K562 (cell line): Measurements from ENCODE around the gene TCF12. TPM values are rescaled to one million over a fixed set of nuclear protein-coding genes. Genes with fewer than 3 reads are reported as not detected.

Experiments
- ATAC-seq: fragments of 200-7000 bp; cut with Tn5 transposase; 3 replicates; pipeline ENCODE4 v1.9.1; 2020; ENCODE audit warnings: moderate library complexity
- BruUV-seq: library from RNA; stranded (reverse); fragments of 400-500 nt; replicated peaks from 2 replicates; lab custom pipeline; 2021; lab: Mats Ljungman, UMichigan
- CTCF ChIA-PET: fragments of 300-600 bp; formaldehyde crosslinking; extraction: SDS; loops from one replicate; lab custom pipeline; 2021; ENCODE audit warnings: low intra/inter-chr PET ratio; lab: Yijun Ruan, JAX
- POLR2A ChIA-PET: fragments of 300-600, 350-650 bp; sonication (Branson Sonifier 250); formaldehyde crosslinking; extraction: SDS; loops from one replicate; lab custom pipeline; 2021; ENCODE audit warnings: antibody characterized with exemption, inconsistent platforms; lab: Yijun Ruan, JAX
- DNase-seq, 4 experiments: peaks; one replicate each; pipeline versions ENCODE4 v3.0.0 to v3.0.0-alpha.2; 2011 to 2018; ENCODE audit warnings: low spot score in 3 of 4, mixed read lengths in 3 of 4; ENCODE audit errors: extremely low read depth in 1 of 4
- FAIRE-seq: peaks from 2 replicates; lab custom pipeline; 2011; peaks lifted over from hg19 to GRCh38; lab: Jason Lieb, UNC
- H2AFZ ChIP-seq: 2 replicates; pipeline ENCODE4 v1.6.0; 2011; ENCODE audit warnings: low read depth, low read length, control low read depth, inconsistent platforms
- H3K27ac ChIP-seq: fragments of 200-600 bp; 3 replicates; pipeline ENCODE4 v1.8.0; 2011; ENCODE audit warnings: low read depth, mild to moderate bottlenecking, control low read depth, inconsistent platforms, low read length, moderate library complexity, mixed read lengths; ENCODE audit errors: extremely low read depth
- H3K27me3 ChIP-seq, 2 experiments: fragments of 300-600 bp in 1 of 2; 2 replicates in 1 of 2; 3 replicates in 1 of 2; pipeline versions ENCODE4 v1.6.0 to v1.8.0; 2011; ENCODE audit warnings: inconsistent platforms in 2 of 2, low read length in 2 of 2, mild to moderate bottlenecking in 1 of 2, mixed read lengths in 1 of 2, moderate library complexity in 1 of 2; ENCODE audit not compliant: control insufficient read depth in 2 of 2, insufficient read depth in 2 of 2
- H3K36me3 ChIP-seq: fragments of 300-600 bp; 3 replicates; pipeline ENCODE4 v1.8.0; 2011; ENCODE audit warnings: mild to moderate bottlenecking, low read length, inconsistent platforms; ENCODE audit not compliant: control insufficient read depth, insufficient read depth
- H3K4me1 ChIP-seq, 2 experiments: fragments of 200-600 bp in 1 of 2; replicated peaks in 1 of 2; 2 replicates in 1 of 2; 3 replicates in 1 of 2; pipeline versions ENCODE4 v1.5.1 to v1.8.0; 2011; ENCODE audit warnings: inconsistent platforms in 2 of 2, low read length in 2 of 2, mild to moderate bottlenecking in 1 of 2, mixed read lengths in 1 of 2, moderate library complexity in 1 of 2; ENCODE audit not compliant: control insufficient read depth in 2 of 2, insufficient read depth in 2 of 2
- H3K4me2 ChIP-seq: 2 replicates; pipeline ENCODE4 v1.6.1; 2011; ENCODE audit warnings: low read length, control low read depth, inconsistent platforms, mixed read lengths; ENCODE audit not compliant: insufficient read depth
- H3K4me3 ChIP-seq: fragments of 200-600 bp; sonication (generic), shearing (Covaris generic); 2 replicates; pipeline ENCODE4 v1.5.1; 2016; ENCODE audit warnings: control low read depth, inconsistent platforms
- H3K79me2 ChIP-seq: fragments of 200-600 bp; 3 replicates; pipeline ENCODE4 v1.8.0; 2011; ENCODE audit warnings: low read length, inconsistent platforms; ENCODE audit not compliant: control insufficient read depth, insufficient read depth
- H3K9ac ChIP-seq, 2 experiments: 2 replicates each; pipeline versions ENCODE4 v1.6.0 to v1.6.1; 2011; ENCODE audit warnings: low read depth in 2 of 2, low read length in 2 of 2, control low read depth in 1 of 2, inconsistent platforms in 1 of 2, mild to moderate bottlenecking in 1 of 2, mixed read lengths in 1 of 2; ENCODE audit not compliant: insufficient read depth in 1 of 2
- H3K9me1 ChIP-seq: one replicate; pipeline ENCODE4 v1.6.0; 2011; ENCODE audit warnings: inconsistent platforms, mild to moderate bottlenecking, low read length, moderate library complexity; ENCODE audit not compliant: control insufficient read depth, insufficient read depth
- H3K9me3 ChIP-seq: replicated peaks from 2 replicates; pipeline ENCODE4 v1.5.1; 2011; ENCODE audit warnings: low read depth, low read length, inconsistent platforms; ENCODE audit not compliant: control insufficient read depth, insufficient read depth
- H4K20me1 ChIP-seq: replicated peaks from 2 replicates; pipeline ENCODE4 v1.6.1; 2011; ENCODE audit warnings: low read length, inconsistent platforms, mixed read lengths; ENCODE audit not compliant: control insufficient read depth, insufficient read depth
- ADNP ChIP-seq: fragments of 200-800 bp; sonication (Bioruptor generic); IDR thresholded peaks from 2 replicates; pipeline ENCODE4 v1.6.1; 2016; ENCODE audit warnings: missing genetic modification characterization, missing compliant biosample characterization
- CBX1 ChIP-seq: sonication (generic); IDR thresholded peaks from 2 replicates; pipeline ENCODE4 v1.6.1; 2016; ENCODE audit warnings: antibody characterized with exemption, low read depth, mild to moderate bottlenecking
- CHD1 ChIP-seq: fragments of 200-600 bp; sonication (generic); IDR thresholded peaks from one replicate; pipeline ENCODE4 v1.6.1; 2012; ENCODE audit warnings: mild to moderate bottlenecking, moderate library complexity, low read length, inconsistent platforms
- HOXB6 ChIP-seq: fragments of 250-450 bp; sonication (Bioruptor Pico); IDR thresholded peaks from 2 replicates; pipeline ENCODE4 v1.5.1; 2022; ENCODE audit warnings: mild to moderate bottlenecking, borderline replicate concordance
- OTX1 ChIP-seq: fragments of 450-650 bp; formaldehyde crosslinking; IDR thresholded peaks from 2 replicates; pipeline ENCODE4 v1.4.0; 2022; ENCODE audit warnings: mild to moderate bottlenecking
- POLR3A ChIP-seq: IDR thresholded peaks from 2 replicates; pipeline ENCODE4 v1.6.1; 2011; ENCODE audit warnings: borderline replicate concordance, mild to moderate bottlenecking, moderate library complexity; ENCODE audit not compliant: insufficient read length, insufficient read depth; ENCODE audit errors: extremely low read depth
- TCFL5 ChIP-seq: fragments of 250-450 bp; sonication (Bioruptor Pico); conservative IDR thresholded peaks from 2 replicates; pipeline ENCODE4 v1.6.1; 2021; ENCODE audit warnings: mild to moderate bottlenecking, moderate library complexity, matching md5 sums
- TRIM28 ChIP-seq: fragments of 450-650 bp; IDR thresholded peaks from 2 replicates; pipeline ENCODE4 v1.6.1; 2017
- ZBTB1 ChIP-seq: sonication (generic); formaldehyde crosslinking; IDR thresholded peaks from 2 replicates; pipeline ENCODE4 v1.8.1; 2023; ENCODE audit warnings: missing genetic modification reagents, low read depth, mild to moderate bottlenecking, borderline replicate concordance
- ZNF232 ChIP-seq: sonication (generic); formaldehyde crosslinking; IDR thresholded peaks from 2 replicates; pipeline ENCODE4 v1.8.0; 2022; ENCODE audit warnings: mild to moderate bottlenecking, missing genetic modification reagents
- ZNF551 ChIP-seq: fragments of 250-450 bp; sonication (Bioruptor Pico); IDR thresholded peaks from 2 replicates; pipeline ENCODE4 v1.5.0; 2021; ENCODE audit warnings: mild to moderate bottlenecking, moderate library complexity
- ZNF589 ChIP-seq: fragments of 200-800 bp; sonication (Bioruptor generic); IDR thresholded peaks from 2 replicates; pipeline ENCODE4 v1.6.1; 2016; ENCODE audit warnings: low read depth, missing genetic modification characterization, missing compliant biosample characterization
- ZNF699 ChIP-seq: fragments of 250-450 bp; sonication (Bioruptor Pico); IDR thresholded peaks from 2 replicates; pipeline ENCODE4 v1.8.0; 2021; ENCODE audit warnings: mild to moderate bottlenecking, moderate library complexity; ENCODE audit not compliant: insufficient replicate concordance
- ZNF830 ChIP-seq: fragments of 250-450 bp; sonication (Bioruptor Pico); IDR thresholded peaks from 2 replicates; pipeline ENCODE4 v1.5.0; 2021; ENCODE audit warnings: mild to moderate bottlenecking
- WGBS: fragments of 100-300 bp; shearing (Covaris generic); methylation state at CpG from one replicate; pipeline ENCODE4 v1.1.6; 2016; ENCODE audit warnings: low coverage, mixed read lengths; ENCODE audit not compliant: insufficient coverage; ENCODE audit errors: missing lambda C conversion rate; 5-methylcytosine and 5-hydroxymethylcytosine counted together
- in situ Hi-C: fragments of 300-500 bp; cut with MboI; formaldehyde crosslinking; loops from 4 replicates; pipeline ENCODE4 v1.15.0; 2018; ENCODE audit warnings: inconsistent platforms, mixed read lengths
- intact Hi-C: fragments of 100-400 bp; cut with micrococcal nuclease; formaldehyde crosslinking; loops from 2 replicates; pipeline ENCODE4 v1.14.2; 2022
- polyA plus RNA-seq, 8 experiments: library from polyadenylated mRNA; depleted of rRNA in 4 of 8; stranded (reverse) in 5 of 8; unstranded in 3 of 8; fragments of >200 nt; fragmentation: Nextera tagmentation in 2 of 8; fragmentation: Illumina TruSeq in 1 of 8; extraction: Ambion mirVana in 2 of 8; extraction: Trizol in 1 of 8; gene quantifications; 2 replicates each; pipeline versions ENCODE4 v1.2.1 to v1.2.3, GENCODE V29; 2011 to 2014; ENCODE audit warnings: inconsistent platforms in 1 of 8, missing spikeins in 1 of 8
- total RNA-seq, 7 experiments: library from RNA; depleted of rRNA in 6 of 7; stranded (reverse); fragments of >200 nt in 6 of 7; fragmentation: Illumina TruSeq in 2 of 7; extraction: Trizol in 2 of 7; gene quantifications; 2 replicates each; pipeline versions ENCODE4 v1.2.1 to v1.2.3, GENCODE V29; 2011 to 2021; ENCODE audit warnings: low replicate concordance in 1 of 7
- TF ChIP-seq, protein P1 (sequence below), 2 experiments: fragments of 450-650 bp; IDR thresholded peaks; 2 replicates each; pipeline ENCODE4 v1.6.1; 2016
- TF ChIP-seq, protein P2 (sequence below): IDR thresholded peaks from 3 replicates; pipeline ENCODE4 v1.6.1; 2011; ENCODE audit warnings: borderline replicate concordance, mild to moderate bottlenecking, moderate library complexity; ENCODE audit not compliant: insufficient read length; ENCODE audit errors: extremely low read depth

TCF12 gene
- total and polyA plus RNA-seq, 9 of the 15 experiments (the other 6 are each of a cell fraction or from before 2014, with no cell fraction given), result 10.5 to 132 (median 52.9) TPM

DNA sequence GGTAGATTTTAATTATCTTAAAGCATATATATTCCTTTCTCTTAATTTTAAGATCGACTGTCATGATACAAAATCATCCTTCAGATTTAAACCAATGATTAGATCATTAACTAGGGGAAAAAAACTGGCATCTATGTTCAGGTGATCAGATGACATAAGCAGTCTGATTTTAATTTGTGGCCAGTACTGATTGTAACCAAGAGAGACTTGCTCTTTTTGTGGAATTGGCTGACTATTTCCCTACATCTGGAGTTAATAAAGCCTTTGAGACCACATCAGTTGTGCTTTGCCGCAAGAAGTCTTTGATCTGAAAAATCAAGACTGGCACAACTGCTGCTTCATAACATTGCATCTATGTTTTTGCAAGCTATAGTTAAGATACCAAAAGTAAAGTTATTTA, 309.5 kb downstream of the TCF12 start:
- DNase-seq (no peak), ATAC-seq (no peak)
- Histone ChIP-seq H3K27me3 (no peaks in the 10 kb centered on the region), H3K9me3 (no peaks in the 10 kb centered on the region), H3K9ac (no peak overlapping the region), H4K20me1 (no peaks in the 10 kb centered on the region), H3K27ac (no peak overlapping the region), H3K4me1 (peaks cover 0 to 8% of the 10 kb centered on the region in 2 experiments; a peak in 2 of 5 replicates)
- intact Hi-C loops, result no loop called here
- POLR2A ChIA-PET, result no interaction called here
- WGBS, result 74% methylated on average over 2 of the region's 2 CpGs
- TF ChIP-seq OTX1 (CRISPR knock-in tag) (no peak), ZNF589 (CRISPR knock-in tag) (no peak), CBX1 (no peak), TCFL5 (CRISPR knock-in tag) (no peak), ZNF551 (CRISPR knock-in tag) (no peak), ZBTB1 (CRISPR knock-in tag) (no peak), POLR3A (no peak), ZNF232 (CRISPR knock-in tag) (no peak), CHD1 (no peak), ZNF830 (CRISPR knock-in tag) (no peak), TRIM28 (no peak), ADNP (no peak), ZNF699 (no peak), HOXB6 (CRISPR knock-in tag) (no peak)
- TF ChIP-seq, protein P1, sequence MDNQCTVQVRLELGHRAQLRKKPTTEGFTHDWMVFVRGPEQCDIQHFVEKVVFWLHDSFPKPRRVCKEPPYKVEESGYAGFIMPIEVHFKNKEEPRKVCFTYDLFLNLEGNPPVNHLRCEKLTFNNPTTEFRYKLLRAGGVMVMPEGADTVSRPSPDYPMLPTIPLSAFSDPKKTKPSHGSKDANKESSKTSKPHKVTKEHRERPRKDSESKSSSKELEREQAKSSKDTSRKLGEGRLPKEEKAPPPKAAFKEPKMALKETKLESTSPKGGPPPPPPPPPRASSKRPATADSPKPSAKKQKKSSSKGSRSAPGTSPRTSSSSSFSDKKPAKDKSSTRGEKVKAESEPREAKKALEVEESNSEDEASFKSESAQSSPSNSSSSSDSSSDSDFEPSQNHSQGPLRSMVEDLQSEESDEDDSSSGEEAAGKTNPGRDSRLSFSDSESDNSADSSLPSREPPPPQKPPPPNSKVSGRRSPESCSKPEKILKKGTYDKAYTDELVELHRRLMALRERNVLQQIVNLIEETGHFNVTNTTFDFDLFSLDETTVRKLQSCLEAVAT (IDR thresholded peaks at IDR 0.05), result no peak
- TF ChIP-seq, protein P2, sequence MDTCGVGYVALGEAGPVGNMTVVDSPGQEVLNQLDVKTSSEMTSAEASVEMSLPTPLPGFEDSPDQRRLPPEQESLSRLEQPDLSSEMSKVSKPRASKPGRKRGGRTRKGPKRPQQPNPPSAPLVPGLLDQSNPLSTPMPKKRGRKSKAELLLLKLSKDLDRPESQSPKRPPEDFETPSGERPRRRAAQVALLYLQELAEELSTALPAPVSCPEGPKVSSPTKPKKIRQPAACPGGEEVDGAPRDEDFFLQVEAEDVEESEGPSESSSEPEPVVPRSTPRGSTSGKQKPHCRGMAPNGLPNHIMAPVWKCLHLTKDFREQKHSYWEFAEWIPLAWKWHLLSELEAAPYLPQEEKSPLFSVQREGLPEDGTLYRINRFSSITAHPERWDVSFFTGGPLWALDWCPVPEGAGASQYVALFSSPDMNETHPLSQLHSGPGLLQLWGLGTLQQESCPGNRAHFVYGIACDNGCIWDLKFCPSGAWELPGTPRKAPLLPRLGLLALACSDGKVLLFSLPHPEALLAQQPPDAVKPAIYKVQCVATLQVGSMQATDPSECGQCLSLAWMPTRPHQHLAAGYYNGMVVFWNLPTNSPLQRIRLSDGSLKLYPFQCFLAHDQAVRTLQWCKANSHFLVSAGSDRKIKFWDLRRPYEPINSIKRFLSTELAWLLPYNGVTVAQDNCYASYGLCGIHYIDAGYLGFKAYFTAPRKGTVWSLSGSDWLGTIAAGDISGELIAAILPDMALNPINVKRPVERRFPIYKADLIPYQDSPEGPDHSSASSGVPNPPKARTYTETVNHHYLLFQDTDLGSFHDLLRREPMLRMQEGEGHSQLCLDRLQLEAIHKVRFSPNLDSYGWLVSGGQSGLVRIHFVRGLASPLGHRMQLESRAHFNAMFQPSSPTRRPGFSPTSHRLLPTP, result no peak
- TF ChIP-seq, all 486 proteins: peak for 0
- H2AFZ ChIP-seq, result no peak overlapping the region
- CTCF ChIA-PET, result interaction anchor here (0.6 kb wide), 1 partner anchor 99 kb away, joined by 4 read pairs; no protein-coding TSS in a partner anchor
- no peak for FAIRE-seq
- H3K4me3 ChIP-seq, result no peak overlapping the region
- H3K36me3 ChIP-seq, result peaks cover 7% of the 10 kb centered on the region
- H3K4me2 ChIP-seq, result no peak overlapping the region
- no TSS peak for BruUV-seq
- in situ Hi-C loops, result no loop called here
- H3K9me1 ChIP-seq, result no peaks in the 10 kb centered on the region
- peaks cover 9% of the 10 kb centered on the region; the same call in 2 of the 3 replicates for H3K79me2 ChIP-seq
